ENCODE results near the gene ERN2.

- TF ChIP-seq EZH2 (optimal IDR thresholded peaks at IDR 0.05; ENCODE audit: low read depth, low read length), result no peak
- TF ChIP-seq, protein P1, sequence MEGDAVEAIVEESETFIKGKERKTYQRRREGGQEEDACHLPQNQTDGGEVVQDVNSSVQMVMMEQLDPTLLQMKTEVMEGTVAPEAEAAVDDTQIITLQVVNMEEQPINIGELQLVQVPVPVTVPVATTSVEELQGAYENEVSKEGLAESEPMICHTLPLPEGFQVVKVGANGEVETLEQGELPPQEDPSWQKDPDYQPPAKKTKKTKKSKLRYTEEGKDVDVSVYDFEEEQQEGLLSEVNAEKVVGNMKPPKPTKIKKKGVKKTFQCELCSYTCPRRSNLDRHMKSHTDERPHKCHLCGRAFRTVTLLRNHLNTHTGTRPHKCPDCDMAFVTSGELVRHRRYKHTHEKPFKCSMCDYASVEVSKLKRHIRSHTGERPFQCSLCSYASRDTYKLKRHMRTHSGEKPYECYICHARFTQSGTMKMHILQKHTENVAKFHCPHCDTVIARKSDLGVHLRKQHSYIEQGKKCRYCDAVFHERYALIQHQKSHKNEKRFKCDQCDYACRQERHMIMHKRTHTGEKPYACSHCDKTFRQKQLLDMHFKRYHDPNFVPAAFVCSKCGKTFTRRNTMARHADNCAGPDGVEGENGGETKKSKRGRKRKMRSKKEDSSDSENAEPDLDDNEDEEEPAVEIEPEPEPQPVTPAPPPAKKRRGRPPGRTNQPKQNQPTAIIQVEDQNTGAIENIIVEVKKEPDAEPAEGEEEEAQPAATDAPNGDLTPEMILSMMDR (IDR thresholded peaks at IDR 0.05; ENCODE audit: low read length), result no peak
- no peak for TF ChIP-seq EZH2phosphoT487 (IDR thresholded peaks at IDR 0.05; ENCODE audit: low read length)
These were observed 70.7 kb downstream of the ERN2 start for GRCh38 chr16:23642246-23642774.

Measured in MM.1S (cell line).